ENCODE measurements around the gene ELAC1.
"Not testable (repeated sequence)": the region's sequence is repeated elsewhere in the genome, so short reads cannot be mapped to it uniquely, and the experiment has no call there.

The ELAC1 gene

GRCh38 chr18:50989711-50990110, 21.9 kb downstream of the ELAC1 start:
- no peaks in the 10 kb centered on the region for H3K27me3 ChIP-seq (ENCODE audit: insufficient read depth, poor library complexity, severe bottlenecking)
- H3K27ac ChIP-seq (replicated peaks), result no peak overlapping the region
- H3K4me3 ChIP-seq (replicated peaks; ENCODE audit: insufficient read depth, low read length), result no peak overlapping the region
- TF ChIP-seq CTCF (IDR thresholded peaks at IDR 0.05; ENCODE audit: insufficient read depth, low read length) (no peak), GABPA (IDR thresholded peaks at IDR 0.05; ENCODE audit: low read depth) (no peak)
- DNase-seq (ENCODE audit: low read depth in 1 of 2, low spot score in 1 of 2), result no peak

GRCh38 chr18:50992351-50992762, 24.5 kb downstream of the ELAC1 start:
- no peak overlapping the region for H3K27ac ChIP-seq (replicated peaks)
- no peaks in the 10 kb centered on the region for H3K27me3 ChIP-seq (ENCODE audit: insufficient read depth, poor library complexity, severe bottlenecking)
- no peak for DNase-seq (ENCODE audit: low read depth in 1 of 2, low spot score in 1 of 2)
- TF ChIP-seq SPI1 (IDR thresholded peaks at IDR 0.05; ENCODE audit: borderline replicate concordance, low read depth), result no peak
- TF ChIP-seq GABPA (IDR thresholded peaks at IDR 0.05; ENCODE audit: low read depth), result no peak
- TF ChIP-seq CTCF (IDR thresholded peaks at IDR 0.05; ENCODE audit: insufficient read depth, low read length), result no peak
- no peak for TF ChIP-seq REST (IDR thresholded peaks at IDR 0.05; ENCODE audit: insufficient replicate concordance, low read depth)
- TF ChIP-seq POLR2AphosphoS5 (IDR thresholded peaks at IDR 0.05; ENCODE audit: low read depth), result no peak
- H3K4me3 ChIP-seq (replicated peaks; ENCODE audit: insufficient read depth, low read length), result no peak overlapping the region

- Histone ChIP-seq H3K27me3 (ENCODE audit: insufficient read depth, poor library complexity, severe bottlenecking) (no peaks in the 10 kb centered on the region), H3K27ac (replicated peaks) (no peak overlapping the region), H3K4me3 (replicated peaks; ENCODE audit: insufficient read depth, low read length) (no peak overlapping the region)
- no peak for DNase-seq (ENCODE audit: low read depth in 1 of 2, low spot score in 1 of 2)
- no peak for TF ChIP-seq GABPA (IDR thresholded peaks at IDR 0.05; ENCODE audit: low read depth)
- TF ChIP-seq SPI1 (IDR thresholded peaks at IDR 0.05; ENCODE audit: borderline replicate concordance, low read depth), result no peak
- TF ChIP-seq POLR2AphosphoS5 (IDR thresholded peaks at IDR 0.05; ENCODE audit: low read depth), result no peak
- TF ChIP-seq REST (IDR thresholded peaks at IDR 0.05; ENCODE audit: insufficient replicate concordance, low read depth), result no peak
- TF ChIP-seq CTCF (IDR thresholded peaks at IDR 0.05; ENCODE audit: insufficient read depth, low read length), result no peak
These were observed 26.2 kb downstream of the ELAC1 start for GRCh38 chr18:50994031-50994430.

GRCh38 chr18:51003174-51003573, 35.3 kb downstream of the ELAC1 start:
- not testable (repeated sequence) for H3K4me3 ChIP-seq (replicated peaks; ENCODE audit: insufficient read depth, low read length); H3K27me3 ChIP-seq (ENCODE audit: insufficient read depth, poor library complexity, severe bottlenecking); DNase-seq (ENCODE audit: low read depth in 1 of 2, low spot score in 1 of 2); H3K27ac ChIP-seq (replicated peaks)

Data from HL-60 (cell line).